Type B pancreatic cell (in vitro differentiated cells): ENCODE data around the gene CFDP1. TPM values are rescaled to one million over a fixed set of nuclear protein-coding genes. Genes with fewer than 3 reads are reported as not detected.

Source experiments
- DNase-seq: peaks from one replicate; pipeline ENCODE4 v3.0.0; 2021; ENCODE audit warnings: mixed read lengths; ENCODE audit not compliant: unreplicated experiment; ENCODE audit errors: extremely low spot score
- H3K27ac Mint-ChIP-seq: 2 replicates; pipeline ENCODE4 v1.8.0; 2021; ENCODE audit warnings: mild to moderate bottlenecking, mixed read lengths
- H3K27me3 Mint-ChIP-seq: 2 replicates; pipeline ENCODE4 v1.8.0; 2021; ENCODE audit warnings: mixed read lengths
- H3K36me3 Mint-ChIP-seq: 2 replicates; pipeline ENCODE4 v1.8.0; 2021; ENCODE audit warnings: mixed read lengths
- H3K4me1 Mint-ChIP-seq: one replicate; pipeline ENCODE4 v1.8.0; 2021; ENCODE audit warnings: mixed read lengths; ENCODE audit not compliant: unreplicated experiment
- H3K4me3 Mint-ChIP-seq: 2 replicates; pipeline ENCODE4 v1.8.0; 2021; ENCODE audit warnings: mild to moderate bottlenecking, mixed read lengths
- H3K9me3 Mint-ChIP-seq: 2 replicates; pipeline ENCODE4 v1.8.0; 2021; ENCODE audit warnings: mixed read lengths
- total RNA-seq: library from RNA; stranded (reverse); gene quantifications from 2 replicates; pipeline ENCODE4 v1.2.1, GENCODE V29; 2021; ENCODE audit warnings: low replicate concordance
- TF ChIP-seq, protein P1 (sequence below): fragments of 200-600 bp; sonication (generic); conservative IDR thresholded peaks from 2 replicates; pipeline ENCODE4 v1.5.0; 2021; ENCODE audit warnings: antibody characterized with exemption, mild to moderate bottlenecking

CFDP1 gene
- total RNA-seq, 1 donor from 2014 or later: 84.9 TPM

DNA sequence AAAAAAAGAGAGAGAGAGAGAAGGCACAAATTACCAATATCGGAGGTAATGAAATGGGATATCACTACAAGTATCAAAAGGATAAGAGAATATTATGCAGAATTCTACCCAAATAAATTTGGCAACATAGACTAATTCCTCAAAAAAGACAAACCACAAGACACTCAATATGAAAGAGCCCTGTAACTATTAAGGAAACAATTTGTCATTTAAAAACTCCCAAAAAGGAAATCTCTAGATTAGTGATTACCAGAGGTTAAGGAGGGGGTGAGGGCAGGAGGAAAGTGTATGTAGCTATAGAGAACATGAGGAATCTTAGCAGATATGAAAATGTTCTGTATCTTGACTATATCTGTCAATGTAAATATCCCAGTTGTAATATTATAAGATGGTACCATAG is 54.0 kb downstream of the CFDP1 start:
- TF ChIP-seq, protein P1, sequence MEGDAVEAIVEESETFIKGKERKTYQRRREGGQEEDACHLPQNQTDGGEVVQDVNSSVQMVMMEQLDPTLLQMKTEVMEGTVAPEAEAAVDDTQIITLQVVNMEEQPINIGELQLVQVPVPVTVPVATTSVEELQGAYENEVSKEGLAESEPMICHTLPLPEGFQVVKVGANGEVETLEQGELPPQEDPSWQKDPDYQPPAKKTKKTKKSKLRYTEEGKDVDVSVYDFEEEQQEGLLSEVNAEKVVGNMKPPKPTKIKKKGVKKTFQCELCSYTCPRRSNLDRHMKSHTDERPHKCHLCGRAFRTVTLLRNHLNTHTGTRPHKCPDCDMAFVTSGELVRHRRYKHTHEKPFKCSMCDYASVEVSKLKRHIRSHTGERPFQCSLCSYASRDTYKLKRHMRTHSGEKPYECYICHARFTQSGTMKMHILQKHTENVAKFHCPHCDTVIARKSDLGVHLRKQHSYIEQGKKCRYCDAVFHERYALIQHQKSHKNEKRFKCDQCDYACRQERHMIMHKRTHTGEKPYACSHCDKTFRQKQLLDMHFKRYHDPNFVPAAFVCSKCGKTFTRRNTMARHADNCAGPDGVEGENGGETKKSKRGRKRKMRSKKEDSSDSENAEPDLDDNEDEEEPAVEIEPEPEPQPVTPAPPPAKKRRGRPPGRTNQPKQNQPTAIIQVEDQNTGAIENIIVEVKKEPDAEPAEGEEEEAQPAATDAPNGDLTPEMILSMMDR: no peak
- Mint-ChIP-seq H3K27ac (no peak overlapping the region), H3K4me3 (no peak overlapping the region), H3K27me3 (no peaks in the 10 kb centered on the region), H3K9me3 (no peaks in the 10 kb centered on the region), H3K36me3 (peaks cover 11% of the 10 kb centered on the region), H3K4me1 (peaks cover 31% of the 10 kb centered on the region)
- DNase-seq: no peak

DNA sequence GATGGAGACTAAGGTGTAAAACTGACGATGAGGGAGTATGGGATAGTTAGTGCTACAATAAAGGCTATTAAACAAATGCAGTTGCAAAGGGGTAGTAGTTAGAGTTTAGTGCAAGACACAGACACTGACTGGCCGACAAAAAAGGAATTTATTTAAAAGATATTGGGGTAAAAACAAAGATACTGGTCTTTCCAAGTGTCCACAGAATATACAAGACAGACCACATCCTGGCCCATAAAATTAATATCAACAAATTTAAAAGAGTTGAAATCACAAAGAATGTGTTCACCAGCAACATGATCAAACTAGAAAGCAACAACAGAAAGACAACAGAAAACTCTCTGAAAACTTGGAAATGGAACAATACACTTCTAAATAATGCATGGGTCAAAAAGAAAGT is 54.7 kb downstream of the CFDP1 start:
- Mint-ChIP-seq H3K4me3 (no peak overlapping the region), H3K27me3 (no peaks in the 10 kb centered on the region), H3K36me3 (peaks cover 11% of the 10 kb centered on the region), H3K4me1 (peaks cover 31% of the 10 kb centered on the region), H3K9me3 (no peaks in the 10 kb centered on the region), H3K27ac (no peak overlapping the region)
- TF ChIP-seq, protein P1: no peak
- no peak for DNase-seq

DNA sequence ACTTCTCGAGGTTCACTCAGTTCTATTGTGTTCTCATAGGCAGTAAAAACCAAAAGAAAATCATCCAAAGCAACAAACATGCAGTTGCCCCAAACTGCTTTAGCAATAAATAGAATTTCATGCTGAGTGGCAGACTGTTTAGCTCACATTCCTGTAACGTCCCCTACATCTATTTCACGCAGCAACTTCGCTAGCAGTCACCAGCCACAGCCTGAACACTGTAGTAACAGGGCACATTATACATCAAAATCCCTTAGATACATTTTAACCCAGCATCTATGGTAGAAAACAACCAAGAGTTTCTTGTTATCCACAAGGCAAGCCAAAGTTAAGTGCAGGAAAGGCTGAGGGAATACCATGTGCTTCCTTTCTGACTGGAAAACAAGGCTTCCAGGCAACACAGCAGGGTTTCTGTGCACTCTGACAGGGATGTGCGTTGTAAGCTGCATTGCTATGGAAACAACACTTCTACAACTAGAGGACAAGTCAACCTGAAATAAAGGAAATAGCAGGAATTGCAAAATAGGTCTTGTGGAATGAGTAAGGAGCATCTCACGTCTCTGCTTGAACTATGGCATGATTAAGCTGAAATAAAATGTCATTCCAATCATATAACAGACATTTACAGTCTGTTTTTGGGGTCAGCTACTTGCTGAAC is 55.4 kb downstream of the CFDP1 start:
- Mint-ChIP-seq H3K9me3 (no peaks in the 10 kb centered on the region), H3K27me3 (no peaks in the 10 kb centered on the region), H3K27ac (peak overlapping the region; percentile 93), H3K36me3 (peaks cover 11% of the 10 kb centered on the region), H3K4me1 (peaks cover 35% of the 10 kb centered on the region), H3K4me3 (peak overlapping the region; percentile 58)
- TF ChIP-seq, protein P1: no peak
- DNase-seq: no peak

DNA sequence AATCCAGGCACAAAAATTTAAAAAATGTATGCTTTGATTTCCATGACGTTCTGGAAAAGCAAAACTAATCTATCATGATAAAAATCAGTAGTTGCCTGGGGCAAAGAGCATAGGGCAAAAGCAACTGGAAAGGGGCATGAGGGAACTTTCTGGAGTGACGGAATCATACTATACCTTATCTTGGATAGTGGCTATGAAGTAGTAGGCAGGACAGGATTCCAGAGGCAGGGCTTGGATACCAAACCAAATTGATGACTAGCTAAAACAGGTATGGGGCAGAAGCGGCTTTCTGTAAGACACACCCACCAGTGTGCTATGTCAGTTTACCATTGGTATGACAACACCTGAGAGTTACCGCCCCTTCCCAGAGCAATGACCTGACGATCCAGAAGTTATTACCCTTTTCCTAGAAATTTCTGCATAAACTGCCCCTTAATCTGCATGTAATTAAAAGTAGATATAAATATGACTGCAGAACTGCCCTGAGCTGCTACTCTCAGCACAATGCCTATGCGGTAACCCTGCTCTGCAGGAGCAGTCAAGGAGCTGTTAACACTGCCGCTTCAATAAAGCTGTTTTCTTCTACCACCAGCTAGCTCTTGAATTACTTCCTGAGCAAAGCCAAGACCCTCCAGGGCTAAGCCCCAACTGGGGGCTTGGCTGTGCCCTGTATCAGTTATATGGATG is 56.7 kb downstream of the CFDP1 start:
- Mint-ChIP-seq H3K4me1 (peaks cover 43% of the 10 kb centered on the region), H3K4me3 (peak overlapping the region; percentile 29), H3K27me3 (no peaks in the 10 kb centered on the region), H3K27ac (peak overlapping the region; percentile 93), H3K9me3 (no peaks in the 10 kb centered on the region), H3K36me3 (peaks cover 11% of the 10 kb centered on the region)
- TF ChIP-seq, protein P1: no peak
- no peak for DNase-seq

DNA sequence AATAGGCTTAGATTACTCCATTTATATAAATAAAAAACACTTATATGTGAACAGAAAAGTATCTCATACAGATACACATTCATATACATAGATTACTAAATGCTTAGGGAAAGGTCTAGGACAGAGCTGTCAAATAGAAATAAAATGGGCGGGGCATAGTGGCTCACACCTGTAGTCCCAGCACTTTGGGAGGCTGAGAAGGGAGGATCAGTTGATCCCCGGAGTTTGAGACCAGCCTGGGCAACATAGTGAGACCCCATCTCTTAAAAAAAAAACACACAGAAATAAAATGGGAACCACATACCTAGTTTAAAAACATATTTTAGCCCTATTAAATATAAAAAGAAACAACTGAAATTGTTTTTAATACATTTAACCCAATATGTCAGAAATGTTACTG is 58.9 kb downstream of the CFDP1 start:
- DNase-seq: no peak
- H3K4me3 Mint-ChIP-seq: no peak overlapping the region
- H3K9me3 Mint-ChIP-seq: no peaks in the 10 kb centered on the region
- no peaks in the 10 kb centered on the region for H3K27me3 Mint-ChIP-seq
- TF ChIP-seq, protein P1: no peak
- no peak overlapping the region for H3K27ac Mint-ChIP-seq
- H3K4me1 Mint-ChIP-seq: peaks cover 42% of the 10 kb centered on the region
- peaks cover 9% of the 10 kb centered on the region for H3K36me3 Mint-ChIP-seq
